H9 (cell line): ENCODE data around the gene NRXN3. TPM values are rescaled to one million over a fixed set of nuclear protein-coding genes. Genes with fewer than 3 reads are reported as not detected.

ENCODE experiments used
- DNase-seq: peaks from one replicate; pipeline ENCODE4 v3.0.0-alpha.2; 2017
- H2AFZ ChIP-seq: one replicate; pipeline ENCODE4 v1.6.1; 2013; ENCODE audit warnings: mild to moderate bottlenecking, low read length, control low read depth, moderate library complexity
- H2AK5ac ChIP-seq: 2 replicates; pipeline ENCODE4 v1.6.1; 2013; ENCODE audit warnings: low read length, control low read depth, mixed read lengths; ENCODE audit not compliant: insufficient read length
- H2BK120ac ChIP-seq: one replicate; pipeline ENCODE4 v1.6.1; 2013; ENCODE audit warnings: low read depth, mild to moderate bottlenecking, low read length, control low read depth, inconsistent platforms; ENCODE audit not compliant: poor library complexity, severe bottlenecking
- H2BK12ac ChIP-seq: 2 replicates; pipeline ENCODE4 v1.6.1; 2013; ENCODE audit warnings: low read length, control low read depth, mixed read lengths, low read depth; ENCODE audit not compliant: insufficient read length
- H2BK15ac ChIP-seq: 2 replicates; pipeline ENCODE4 v1.6.1; 2013; ENCODE audit warnings: low read depth, low read length, control low read depth
- H2BK20ac ChIP-seq: one replicate; pipeline ENCODE4 v1.6.1; 2013; ENCODE audit warnings: low read depth, mild to moderate bottlenecking, low read length, control low read depth, inconsistent platforms; ENCODE audit not compliant: poor library complexity, severe bottlenecking
- H2BK5ac ChIP-seq: 2 replicates; pipeline ENCODE4 v1.6.1; 2013; ENCODE audit warnings: low read length, control low read depth, mixed read lengths; ENCODE audit not compliant: insufficient read length
- H3K14ac ChIP-seq: 2 replicates; pipeline ENCODE4 v1.6.1; 2013; ENCODE audit warnings: low read length, control low read depth; ENCODE audit not compliant: insufficient read depth
- H3K18ac ChIP-seq: 2 replicates; pipeline ENCODE4 v1.6.1; 2013; ENCODE audit warnings: low read depth, mild to moderate bottlenecking, mixed read lengths, low read length, control low read depth; ENCODE audit not compliant: insufficient read length
- H3K23ac ChIP-seq: 2 replicates; pipeline ENCODE4 v1.6.1; 2013; ENCODE audit warnings: low read length, control low read depth, mixed read lengths, low read depth; ENCODE audit not compliant: insufficient read length
- H3K23me2 ChIP-seq: 2 replicates; pipeline ENCODE4 v1.6.1; 2013; ENCODE audit warnings: low read depth, mild to moderate bottlenecking, mixed read lengths, low read length, control low read depth; ENCODE audit not compliant: insufficient read length, poor library complexity, severe bottlenecking
- H3K27ac ChIP-seq: 2 replicates; pipeline ENCODE4 v1.5.1; 2013; ENCODE audit warnings: low read length, control low read depth, mixed read lengths, low read depth; ENCODE audit not compliant: insufficient read length
- H3K27me3 ChIP-seq: 2 replicates; pipeline ENCODE4 v1.6.1; 2013; ENCODE audit warnings: low read length, control low read depth, inconsistent platforms; ENCODE audit not compliant: insufficient read depth
- H3K4ac ChIP-seq: 2 replicates; pipeline ENCODE4 v1.6.1; 2013; ENCODE audit warnings: low read depth, mild to moderate bottlenecking, control low read depth, inconsistent platforms, low read length, moderate library complexity
- H3K4me1 ChIP-seq: 2 replicates; pipeline ENCODE4 v1.6.1; 2013; ENCODE audit warnings: low read length, control low read depth, inconsistent platforms; ENCODE audit not compliant: insufficient read depth
- H3K4me2 ChIP-seq: 2 replicates; pipeline ENCODE4 v1.6.1; 2013; ENCODE audit warnings: low read length, control low read depth, mixed read lengths; ENCODE audit not compliant: insufficient read length, insufficient read depth
- H3K56ac ChIP-seq: 2 replicates; pipeline ENCODE4 v1.6.1; 2013; ENCODE audit warnings: low read depth, mild to moderate bottlenecking, mixed read lengths, low read length, control low read depth; ENCODE audit not compliant: insufficient read length
- H3K79me1 ChIP-seq: 2 replicates; pipeline ENCODE4 v1.6.1; 2013; ENCODE audit warnings: low read depth, mild to moderate bottlenecking, moderate library complexity, low read length, control low read depth, inconsistent platforms; ENCODE audit not compliant: insufficient read depth, poor library complexity, severe bottlenecking
- H3K79me2 ChIP-seq: 2 replicates; pipeline ENCODE4 v1.6.1; 2013; ENCODE audit warnings: low read length, control low read depth, inconsistent platforms; ENCODE audit not compliant: insufficient read depth
- H3K9ac ChIP-seq: 2 replicates; pipeline ENCODE4 v1.6.1; 2013; ENCODE audit warnings: low read length, control low read depth, mixed read lengths; ENCODE audit not compliant: insufficient read length; ENCODE audit errors: extremely low read depth
- H3K9me3 ChIP-seq: one replicate; pipeline ENCODE4 v1.6.1; 2013; ENCODE audit warnings: low read depth, low read length, inconsistent platforms; ENCODE audit not compliant: control insufficient read depth
- H3T11ph ChIP-seq: one replicate; pipeline ENCODE4 v1.6.1; 2013; ENCODE audit warnings: mild to moderate bottlenecking, low read length, control low read depth, inconsistent platforms
- H4K20me1 ChIP-seq: one replicate; pipeline ENCODE4 v1.6.1; 2013; ENCODE audit not compliant: control insufficient read depth, insufficient read length, insufficient read depth
- H4K5ac ChIP-seq: 2 replicates; pipeline ENCODE4 v1.6.1; 2013; ENCODE audit warnings: low read depth, mild to moderate bottlenecking, mixed read lengths, low read length, control low read depth; ENCODE audit not compliant: insufficient read length
- H4K8ac ChIP-seq: replicated peaks from 2 replicates; pipeline ENCODE4 v1.6.1; 2013; ENCODE audit warnings: low read length, control low read depth, mixed read lengths, low read depth; ENCODE audit not compliant: insufficient read length
- H4K91ac ChIP-seq: 2 replicates; pipeline ENCODE4 v1.6.1; 2013; ENCODE audit warnings: low read depth, mild to moderate bottlenecking, moderate library complexity, mixed read lengths, low read length, control low read depth; ENCODE audit not compliant: insufficient read length
- H3K27ac Mint-ChIP-seq, 3 experiments: 2 replicates in 2 of 3; 3 replicates in 1 of 3; pipeline ENCODE4 v1.8.0; 2020 to 2021; ENCODE audit warnings: mixed read lengths in 3 of 3, mild to moderate bottlenecking in 1 of 3, moderate library complexity in 1 of 3
- H3K27me3 Mint-ChIP-seq: 2 replicates; pipeline ENCODE4 v1.8.0; 2021; ENCODE audit warnings: low read depth, mild to moderate bottlenecking, moderate library complexity, mixed read lengths
- H3K36me3 Mint-ChIP-seq, 3 experiments: 2 replicates in 2 of 3; 3 replicates in 1 of 3; pipeline ENCODE4 v1.8.0; 2020 to 2021; ENCODE audit warnings: low read depth in 3 of 3, mixed read lengths in 3 of 3; ENCODE audit not compliant: insufficient read depth in 1 of 3
- H3K4me1 Mint-ChIP-seq, 2 experiments: 2 replicates each; pipeline ENCODE4 v1.8.0; 2020; ENCODE audit warnings: mixed read lengths in 2 of 2
- H3K4me3 Mint-ChIP-seq, 2 experiments: 2 replicates in 1 of 2; 3 replicates in 1 of 2; pipeline ENCODE4 v1.8.0; 2020 to 2021; ENCODE audit warnings: mild to moderate bottlenecking in 2 of 2, mixed read lengths in 2 of 2, moderate library complexity in 1 of 2
- H3K9me3 Mint-ChIP-seq, 2 experiments: 2 replicates in 1 of 2; 3 replicates in 1 of 2; pipeline ENCODE4 v1.8.0; 2020; ENCODE audit warnings: mild to moderate bottlenecking in 2 of 2, mixed read lengths in 2 of 2, moderate library complexity in 1 of 2
- WGBS: extraction: QIAGEN DNeasy Blood & Tissue Kit; methylation state at CpG from one replicate; pipeline ENCODE4 v1.1.7; 2013; ENCODE audit warnings: missing lambda C conversion rate, low lambda C conversion rate, mixed read lengths; ENCODE audit not compliant: insufficient read length; ENCODE audit errors: extremely low coverage; 5-methylcytosine and 5-hydroxymethylcytosine counted together
- total RNA-seq: library from RNA; stranded (reverse); gene quantifications from 2 replicates; pipeline ENCODE4 v1.2.1, GENCODE V29; 2021
- TF ChIP-seq, protein P1 (sequence below): fragments of 200-600 bp; sonication (generic); conservative IDR thresholded peaks from 3 replicates; pipeline ENCODE4 v1.8.0; 2021; ENCODE audit warnings: antibody characterized with exemption, mild to moderate bottlenecking

The NRXN3 gene
- total RNA-seq, 1 experiment from 2014 or later: 1.8 TPM

DNA sequence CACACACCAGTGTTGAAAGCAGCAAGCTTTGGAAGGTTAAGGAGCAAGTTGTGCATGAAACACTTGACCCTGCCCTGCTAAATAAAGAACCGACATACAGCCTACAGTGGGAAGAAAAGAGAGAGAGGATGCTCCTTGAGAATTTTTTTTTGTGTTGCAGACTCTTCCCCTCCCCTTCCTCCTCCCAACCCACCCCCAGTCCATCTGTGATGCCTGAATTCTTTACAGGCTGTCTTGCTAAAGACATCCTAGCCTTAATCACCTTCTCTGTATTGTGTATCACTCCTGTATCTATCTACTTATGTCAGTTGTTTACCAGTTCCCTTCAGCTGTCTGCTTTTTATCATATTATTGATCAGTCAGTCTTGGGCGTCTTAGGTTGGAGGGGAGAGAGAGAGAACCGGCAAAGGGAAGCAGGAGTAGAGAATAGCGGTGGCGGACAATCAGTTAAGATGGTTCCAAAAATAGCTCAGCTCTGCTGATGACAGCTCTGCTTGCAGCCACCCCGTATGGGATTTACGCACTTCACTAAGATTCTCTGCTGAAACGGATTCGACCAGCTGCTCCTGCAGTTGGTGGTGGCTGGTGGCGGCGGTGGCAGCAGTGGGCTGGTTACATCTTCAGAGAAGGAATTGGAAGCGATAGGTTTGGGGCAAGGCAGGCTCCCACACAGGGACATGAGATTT, 664.7 kb downstream of the NRXN3 start:
- no peak overlapping the region for H3K9ac ChIP-seq
- Mint-ChIP-seq H3K27me3 (no peaks in the 10 kb centered on the region; the same call in 1 of the 2 replicates), H3K4me3 (no peak overlapping the region), H3K36me3 (no peaks in the 10 kb centered on the region), H3K27ac (peak overlapping the region in 1 of 3 experiments; percentile 12; a peak in 1 of 7 replicates), H3K9me3 (no peaks in the 10 kb centered on the region), H3K4me1 (peaks cover 10 to 17% of the 10 kb centered on the region in 2 experiments)
- DNase-seq: no peak
- no peak overlapping the region for H3K27ac ChIP-seq
- WGBS: no CpG with 5 or more reads among the region's 12 CpGs
- H2BK15ac ChIP-seq: no peak overlapping the region
- H3K18ac ChIP-seq: no peak overlapping the region
- H4K8ac ChIP-seq: no peak overlapping the region
- no peaks in the 10 kb centered on the region for H3K27me3 ChIP-seq
- no peak overlapping the region for H2BK12ac ChIP-seq
- H3K23me2 ChIP-seq: no peaks in the 10 kb centered on the region
- TF ChIP-seq, protein P1, sequence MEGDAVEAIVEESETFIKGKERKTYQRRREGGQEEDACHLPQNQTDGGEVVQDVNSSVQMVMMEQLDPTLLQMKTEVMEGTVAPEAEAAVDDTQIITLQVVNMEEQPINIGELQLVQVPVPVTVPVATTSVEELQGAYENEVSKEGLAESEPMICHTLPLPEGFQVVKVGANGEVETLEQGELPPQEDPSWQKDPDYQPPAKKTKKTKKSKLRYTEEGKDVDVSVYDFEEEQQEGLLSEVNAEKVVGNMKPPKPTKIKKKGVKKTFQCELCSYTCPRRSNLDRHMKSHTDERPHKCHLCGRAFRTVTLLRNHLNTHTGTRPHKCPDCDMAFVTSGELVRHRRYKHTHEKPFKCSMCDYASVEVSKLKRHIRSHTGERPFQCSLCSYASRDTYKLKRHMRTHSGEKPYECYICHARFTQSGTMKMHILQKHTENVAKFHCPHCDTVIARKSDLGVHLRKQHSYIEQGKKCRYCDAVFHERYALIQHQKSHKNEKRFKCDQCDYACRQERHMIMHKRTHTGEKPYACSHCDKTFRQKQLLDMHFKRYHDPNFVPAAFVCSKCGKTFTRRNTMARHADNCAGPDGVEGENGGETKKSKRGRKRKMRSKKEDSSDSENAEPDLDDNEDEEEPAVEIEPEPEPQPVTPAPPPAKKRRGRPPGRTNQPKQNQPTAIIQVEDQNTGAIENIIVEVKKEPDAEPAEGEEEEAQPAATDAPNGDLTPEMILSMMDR: no peak
- no peak overlapping the region for H2AK5ac ChIP-seq
- no peak overlapping the region for H4K5ac ChIP-seq
- no peak overlapping the region for H4K91ac ChIP-seq
- no peak overlapping the region for H2AFZ ChIP-seq
- no peak overlapping the region for H3K56ac ChIP-seq
- no peak overlapping the region for H2BK5ac ChIP-seq
- H4K20me1 ChIP-seq: no peaks in the 10 kb centered on the region
- no peak overlapping the region for H2BK120ac ChIP-seq
- H3K4me2 ChIP-seq: no peak overlapping the region
- H3T11ph ChIP-seq: no peak overlapping the region
- no peak overlapping the region for H3K23ac ChIP-seq
- no peak overlapping the region for H2BK20ac ChIP-seq
- H3K4ac ChIP-seq: no peak overlapping the region
- no peaks in the 10 kb centered on the region for H3K79me1 ChIP-seq
- no peaks in the 10 kb centered on the region for H3K4me1 ChIP-seq
- H3K14ac ChIP-seq: no peak overlapping the region; the same call in 1 of the 2 replicates
- no peaks in the 10 kb centered on the region for H3K79me2 ChIP-seq
- H3K9me3 ChIP-seq: no peaks in the 10 kb centered on the region
